Osteoblast (primary cell): ENCODE measurements around the gene FBXL4. TPM values are rescaled to one million over a fixed set of nuclear protein-coding genes. Genes with fewer than 3 reads are reported as not detected.

Experiments used
- DNase-seq: peaks from one replicate; pipeline ENCODE4 v3.0.0; 2011; ENCODE audit warnings: low spot score, mixed read lengths; ENCODE audit not compliant: insufficient read length; ENCODE audit errors: missing footprints
- H2AFZ ChIP-seq: 2 replicates; pipeline ENCODE4 v1.6.0; 2011; ENCODE audit warnings: mild to moderate bottlenecking, low read length
- H3K27ac ChIP-seq: 2 replicates; pipeline ENCODE4 v1.5.1; 2011; ENCODE audit warnings: mild to moderate bottlenecking, low read depth, low read length, moderate library complexity
- H3K27me3 ChIP-seq: 2 replicates; pipeline ENCODE4 v1.6.0; 2012; ENCODE audit warnings: mild to moderate bottlenecking, control low read depth, inconsistent platforms, low read length, moderate library complexity; ENCODE audit not compliant: insufficient read depth
- H3K36me3 ChIP-seq: 2 replicates; pipeline ENCODE4 v1.5.1; 2011; ENCODE audit warnings: mild to moderate bottlenecking, low read length, control low read depth, moderate library complexity; ENCODE audit not compliant: insufficient read depth
- H3K4me1 ChIP-seq: 2 replicates; pipeline ENCODE4 v1.5.1; 2011; ENCODE audit warnings: mild to moderate bottlenecking, low read length, control low read depth, moderate library complexity; ENCODE audit not compliant: insufficient read depth
- H3K4me2 ChIP-seq: 2 replicates; pipeline ENCODE4 v1.6.0; 2011; ENCODE audit warnings: mild to moderate bottlenecking, low read length; ENCODE audit not compliant: insufficient read depth
- H3K4me3 ChIP-seq: fragments of 200-600 bp; sonication (generic); 3 replicates; pipeline ENCODE4 v1.5.1; 2012; ENCODE audit warnings: mild to moderate bottlenecking, low read length, inconsistent platforms; ENCODE audit not compliant: insufficient read depth
- H3K79me2 ChIP-seq: 2 replicates; pipeline ENCODE4 v1.6.0; 2012; ENCODE audit warnings: mild to moderate bottlenecking, low read length, control low read depth, inconsistent platforms; ENCODE audit not compliant: insufficient read depth
- H3K9me3 ChIP-seq: 2 replicates; pipeline ENCODE4 v1.5.1; 2011; ENCODE audit warnings: low read depth, low read length, control low read depth
- H4K20me1 ChIP-seq: 2 replicates; pipeline ENCODE4 v1.6.0; 2012; ENCODE audit warnings: mild to moderate bottlenecking, low read length, control low read depth; ENCODE audit not compliant: insufficient read depth
- total RNA-seq: library from RNA; depleted of rRNA; stranded (reverse); fragments of >200 nt; gene quantifications from 2 replicates; pipeline ENCODE4 v1.2.3, GENCODE V29; 2012
- TF ChIP-seq, protein P1 (sequence below): IDR thresholded peaks from 2 replicates; pipeline ENCODE4 v1.5.1; 2011; ENCODE audit warnings: mild to moderate bottlenecking, low read depth, low read length, moderate library complexity; ENCODE audit errors: extremely low read depth

The FBXL4 gene
- total RNA-seq, 1 donor = 18.8 TPM

DNA sequence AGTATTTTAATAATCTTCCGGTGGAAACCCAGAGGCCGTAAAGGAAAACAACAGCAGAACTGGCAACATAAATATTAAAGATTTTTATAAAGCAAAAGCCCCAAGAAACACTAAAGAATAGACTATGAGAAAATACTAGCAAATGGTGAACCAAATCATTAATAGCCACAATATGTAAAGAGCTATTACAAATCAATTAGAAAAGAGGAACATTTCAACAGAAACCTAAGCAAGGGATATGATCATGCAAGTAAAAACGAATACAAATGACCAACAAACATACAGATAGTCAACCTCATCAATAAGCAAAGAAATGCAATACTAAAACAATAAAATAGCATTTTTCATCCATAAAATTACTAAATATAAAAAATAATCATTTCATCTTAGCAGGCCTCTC is 3.6 kb downstream of the FBXL4 start:
- Histone ChIP-seq H3K79me2 (peaks cover 73% of the 10 kb centered on the region), H3K9me3 (no peaks in the 10 kb centered on the region), H4K20me1 (peaks cover 9% of the 10 kb centered on the region), H3K4me1 (peaks cover 16% of the 10 kb centered on the region), H3K4me3 (no peak overlapping the region), H3K27me3 (no peaks in the 10 kb centered on the region), H3K4me2 (no peak overlapping the region), H3K36me3 (no peaks in the 10 kb centered on the region), H2AFZ (no peak overlapping the region), H3K27ac (no peak overlapping the region)
- no peak for DNase-seq
- TF ChIP-seq, protein P1, sequence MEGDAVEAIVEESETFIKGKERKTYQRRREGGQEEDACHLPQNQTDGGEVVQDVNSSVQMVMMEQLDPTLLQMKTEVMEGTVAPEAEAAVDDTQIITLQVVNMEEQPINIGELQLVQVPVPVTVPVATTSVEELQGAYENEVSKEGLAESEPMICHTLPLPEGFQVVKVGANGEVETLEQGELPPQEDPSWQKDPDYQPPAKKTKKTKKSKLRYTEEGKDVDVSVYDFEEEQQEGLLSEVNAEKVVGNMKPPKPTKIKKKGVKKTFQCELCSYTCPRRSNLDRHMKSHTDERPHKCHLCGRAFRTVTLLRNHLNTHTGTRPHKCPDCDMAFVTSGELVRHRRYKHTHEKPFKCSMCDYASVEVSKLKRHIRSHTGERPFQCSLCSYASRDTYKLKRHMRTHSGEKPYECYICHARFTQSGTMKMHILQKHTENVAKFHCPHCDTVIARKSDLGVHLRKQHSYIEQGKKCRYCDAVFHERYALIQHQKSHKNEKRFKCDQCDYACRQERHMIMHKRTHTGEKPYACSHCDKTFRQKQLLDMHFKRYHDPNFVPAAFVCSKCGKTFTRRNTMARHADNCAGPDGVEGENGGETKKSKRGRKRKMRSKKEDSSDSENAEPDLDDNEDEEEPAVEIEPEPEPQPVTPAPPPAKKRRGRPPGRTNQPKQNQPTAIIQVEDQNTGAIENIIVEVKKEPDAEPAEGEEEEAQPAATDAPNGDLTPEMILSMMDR = no peak

DNA sequence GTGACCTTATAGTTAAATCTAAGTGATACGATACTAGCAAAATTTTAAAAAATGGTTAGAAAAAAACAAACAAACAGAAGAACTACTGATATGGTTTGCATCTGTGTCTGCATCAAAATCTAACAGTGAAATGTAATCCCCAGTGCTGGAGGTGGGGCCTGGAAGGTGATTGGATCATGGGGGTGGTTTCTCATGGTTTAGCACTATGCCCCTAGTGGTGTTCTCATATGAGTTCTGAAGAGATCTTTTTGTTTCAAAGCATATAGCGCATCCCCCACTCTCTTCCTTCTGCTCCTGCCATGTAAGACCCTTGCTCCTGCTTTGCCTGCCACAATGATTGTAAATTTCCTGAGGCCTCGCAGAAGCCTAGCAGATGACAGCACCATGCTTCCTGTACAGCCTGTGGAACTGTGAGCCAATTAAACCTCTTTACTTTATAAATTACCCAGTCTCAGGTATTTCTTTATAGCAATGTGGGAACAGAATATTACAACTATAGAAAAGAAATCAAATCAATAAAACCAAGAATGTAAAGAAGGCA is 5.4 kb downstream of the FBXL4 start:
- no peaks in the 10 kb centered on the region for H3K9me3 ChIP-seq
- H3K4me2 ChIP-seq = no peak overlapping the region
- peaks cover 16% of the 10 kb centered on the region for H3K4me1 ChIP-seq
- TF ChIP-seq, protein P1 = peak; percentile 21
- DNase-seq = no peak
- no peaks in the 10 kb centered on the region for H3K27me3 ChIP-seq
- H4K20me1 ChIP-seq = peaks cover 9% of the 10 kb centered on the region
- H3K79me2 ChIP-seq = peaks cover 87% of the 10 kb centered on the region
- no peak overlapping the region for H2AFZ ChIP-seq
- H3K4me3 ChIP-seq = no peak overlapping the region
- no peaks in the 10 kb centered on the region for H3K36me3 ChIP-seq
- no peak overlapping the region for H3K27ac ChIP-seq

DNA sequence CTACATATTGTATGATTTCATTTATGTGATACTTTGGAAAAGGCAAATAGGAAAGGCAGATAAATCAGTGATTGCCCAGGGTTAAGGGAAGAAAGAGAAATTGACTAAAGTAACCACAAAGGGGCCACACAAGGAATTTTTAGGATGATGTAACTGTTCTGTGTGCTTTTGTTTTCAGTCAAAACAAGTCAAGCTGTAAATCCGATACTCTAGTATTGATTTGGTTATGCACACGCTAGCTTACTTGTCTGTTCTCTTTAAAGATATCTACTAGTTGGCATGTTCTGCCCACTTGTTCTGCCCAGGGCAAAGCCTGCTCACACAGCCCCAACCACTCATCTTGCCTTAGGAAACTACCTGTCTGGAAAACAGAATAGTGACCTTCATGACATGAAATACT is 6.4 kb downstream of the FBXL4 start:
- no peak overlapping the region for H3K27ac ChIP-seq
- H3K4me2 ChIP-seq = no peak overlapping the region
- H3K9me3 ChIP-seq = no peaks in the 10 kb centered on the region
- H3K4me3 ChIP-seq = no peak overlapping the region
- no peaks in the 10 kb centered on the region for H3K27me3 ChIP-seq
- no peak for DNase-seq
- TF ChIP-seq, protein P1 = no peak
- H2AFZ ChIP-seq = no peak overlapping the region
- H3K79me2 ChIP-seq = peaks cover 85% of the 10 kb centered on the region
- H4K20me1 ChIP-seq = peaks cover 9% of the 10 kb centered on the region
- peaks cover 8% of the 10 kb centered on the region for H3K4me1 ChIP-seq
- no peaks in the 10 kb centered on the region for H3K36me3 ChIP-seq

DNA sequence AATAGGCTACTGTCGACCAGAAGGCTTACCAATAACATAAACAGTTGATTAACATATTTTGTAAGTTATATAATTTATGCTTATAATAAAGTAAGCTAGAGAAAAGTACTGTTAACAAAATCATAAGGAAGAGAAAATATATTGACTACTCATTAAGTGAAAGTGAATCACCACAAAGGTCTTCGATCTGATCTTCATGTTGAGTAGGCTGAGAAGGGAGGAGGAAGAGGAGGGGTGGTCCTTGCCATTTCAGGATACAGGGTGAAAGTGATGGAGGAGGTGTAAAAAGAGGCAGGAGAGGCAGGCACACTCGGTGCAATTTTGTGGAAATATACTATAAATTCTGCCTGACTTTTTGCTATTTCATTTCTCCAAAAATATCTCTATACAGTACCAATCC is 10.4 kb downstream of the FBXL4 start:
- no peak for DNase-seq
- Histone ChIP-seq H3K27me3 (no peaks in the 10 kb centered on the region), H3K4me2 (no peak overlapping the region), H2AFZ (no peak overlapping the region), H3K79me2 (peaks cover 68% of the 10 kb centered on the region), H3K4me1 (no peaks in the 10 kb centered on the region), H4K20me1 (peaks cover 4% of the 10 kb centered on the region), H3K27ac (no peak overlapping the region), H3K36me3 (no peaks in the 10 kb centered on the region), H3K9me3 (no peaks in the 10 kb centered on the region), H3K4me3 (no peak overlapping the region)
- TF ChIP-seq, protein P1 = no peak
